Adrenal gland (tissue), 5 donors: ENCODE data around the gene COX10.

Experiments used
- CTCF ChIP-seq, 6 experiments: fragments of 450-650 bp in 4 of 6; fragments of 200-600 bp in 2 of 6; sonication (generic) in 1 of 6; IDR thresholded peaks; 1 replicate in 5 of 6; 2 replicates in 1 of 6; pipeline versions ENCODE4 v1.5.1 to v1.8.0; 2016 to 2021; ENCODE audit warnings: antibody characterized with exemption in 6 of 6, mild to moderate bottlenecking in 2 of 6, moderate library complexity in 1 of 6
- POLR2A ChIP-seq, 2 donors: fragments of 450-650 bp; IDR thresholded peaks; one replicate each; pipeline ENCODE4 v1.6.1; 2017; ENCODE audit warnings: antibody characterized with exemption in 2 of 2, mild to moderate bottlenecking in 2 of 2, moderate library complexity in 1 of 2
- donor health status: DM: no; HTN: no; CAD: no.

- no peak for TF ChIP-seq POLR2A (IDR thresholded peaks at IDR 0.05)
- TF ChIP-seq CTCF (IDR thresholded peaks at IDR 0.05), result no peak
Observed at GRCh38 chr17:14082848-14083247, 13.5 kb downstream of the COX10 start.
